AG09309 (cell line): Measurements from ENCODE around the gene CTCFL.

ENCODE experiments used
- DNase-seq: peaks from one replicate; pipeline ENCODE4 v3.0.0-alpha.2; 2010; ENCODE audit warnings: low read depth
- H3K4me3 ChIP-seq: 2 replicates; pipeline ENCODE4 v1.5.1; 2011; ENCODE audit warnings: mild to moderate bottlenecking, low read depth, low read length, moderate library complexity; ENCODE audit not compliant: control insufficient read depth
- CTCF ChIP-seq: IDR thresholded peaks from 2 replicates; pipeline ENCODE4 v1.5.1; 2011; ENCODE audit warnings: mild to moderate bottlenecking, low read depth, low read length, inconsistent platforms; ENCODE audit not compliant: insufficient read depth, control insufficient read depth; ENCODE audit errors: missing control alignments

The CTCFL gene

DNA sequence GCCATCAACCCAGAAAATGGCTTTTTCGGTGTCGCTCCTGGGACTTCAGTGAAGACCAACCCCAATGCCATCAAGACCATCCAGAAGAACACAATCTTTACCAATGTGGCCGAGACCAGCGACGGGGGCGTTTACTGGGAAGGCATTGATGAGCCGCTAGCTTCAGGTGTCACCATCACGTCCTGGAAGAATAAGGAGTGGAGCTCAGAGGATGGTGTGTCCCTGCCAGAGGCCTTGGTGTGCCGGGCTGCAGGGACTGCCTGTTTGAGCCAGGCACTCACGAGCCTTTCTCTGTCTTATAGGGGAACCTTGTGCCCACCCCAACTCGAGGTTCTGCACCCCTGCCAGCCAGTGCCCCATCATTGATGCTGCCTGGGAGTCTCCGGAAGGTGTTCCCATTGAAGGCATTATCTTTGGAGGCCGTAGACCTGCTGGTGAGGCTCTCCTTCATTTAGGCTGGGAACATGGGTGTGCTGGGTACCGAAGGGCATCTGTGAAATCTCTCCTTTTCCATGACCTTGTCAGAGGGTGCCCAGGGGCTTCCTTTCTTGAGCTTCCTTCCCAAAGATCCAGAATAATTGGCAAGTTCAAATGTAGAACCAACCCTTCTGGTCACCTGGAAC is 39.4 kb upstream of the CTCFL start:
- TF ChIP-seq CTCF = no peak
- no peak overlapping the region for H3K4me3 ChIP-seq

DNA sequence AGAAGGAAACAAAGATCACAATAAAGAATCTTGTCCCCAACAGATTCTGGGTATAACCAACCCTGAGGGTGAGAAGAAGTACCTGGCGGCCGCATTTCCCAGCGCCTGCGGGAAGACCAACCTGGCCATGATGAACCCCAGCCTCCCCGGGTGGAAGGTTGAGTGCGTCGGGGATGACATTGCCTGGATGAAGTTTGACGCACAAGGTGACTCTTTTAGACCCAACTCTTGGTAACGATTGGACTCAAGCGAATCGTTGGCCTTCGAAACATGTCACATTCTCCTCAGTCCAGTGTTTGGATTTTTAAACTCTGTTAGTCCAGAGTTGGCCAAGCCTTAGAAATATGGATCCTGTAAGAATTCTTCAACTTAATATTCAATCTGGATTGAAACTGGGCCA is 38.6 kb upstream of the CTCFL start:
- DNase-seq = no peak
- no peak for TF ChIP-seq CTCF
- H3K4me3 ChIP-seq = no peak overlapping the region

More for the DNA sequence above, 39.4 kb upstream of the CTCFL start:
- no peak for DNase-seq

GRCh38 chr20:57562541-57563465 is 37.9 kb upstream of the CTCFL start:
- TF ChIP-seq CTCF = no peak
- H3K4me3 ChIP-seq = no peak overlapping the region
- DNase-seq = no peak

- no peak for TF ChIP-seq CTCF
- H3K4me3 ChIP-seq = no peak overlapping the region
- no peak for DNase-seq
Measured at GRCh38 chr20:57561356-57562279, 36.7 kb upstream of the CTCFL start.

- no peak for DNase-seq
- no peak within 1 kb of the TSS for H3K4me3 ChIP-seq
- TF ChIP-seq CTCF = no peak
Measured at GRCh38 chr20:57560554-57561355, 35.8 kb upstream of the CTCFL start, which contains the start of gene PCK1. Gene PCK1, plus strand, starts transcription at chr20:57561110. Its CDS starts 302 bp downstream, at chr20:57561412.
